HAP-1 (cell line): Measurements from ENCODE around the gene PRRT3.

Experiments
- DNase-seq, 2 experiments: peaks; one replicate each; pipeline ENCODE4 v3.0.0-alpha.2; 2016 to 2020; ENCODE audit warnings: low spot score in 2 of 2
- H3K27me3 ChIP-seq: fragments of 250-450 bp; sonication (Bioruptor Pico); 2 replicates; pipeline ENCODE4 v1.5.1; 2020; ENCODE audit warnings: low read depth, mild to moderate bottlenecking, moderate library complexity
- H3K36me3 ChIP-seq: fragments of 250-450 bp; sonication (Bioruptor Pico); replicated peaks from 2 replicates; pipeline ENCODE4 v1.5.1; 2020; ENCODE audit warnings: mild to moderate bottlenecking
- H3K4me1 ChIP-seq: fragments of 250-450 bp; sonication (Bioruptor Pico); 2 replicates; pipeline ENCODE4 v1.5.1; 2020; ENCODE audit warnings: mild to moderate bottlenecking
- H3K4me3 ChIP-seq: fragments of 250-450 bp; sonication (Bioruptor Pico); 2 replicates; pipeline ENCODE4 v1.5.1; 2020; ENCODE audit warnings: mild to moderate bottlenecking, moderate library complexity
- H3K9me3 ChIP-seq: fragments of 250-450 bp; sonication (Bioruptor Pico); 2 replicates; pipeline ENCODE4 v1.5.1; 2020; ENCODE audit warnings: mild to moderate bottlenecking, moderate library complexity
- in situ Hi-C: fragments of 300-500 bp; cut with MboI; formaldehyde crosslinking; loops from 3 replicates; pipeline ENCODE4 v1.14.3; 2020; ENCODE audit warnings: low sequenced_read_pairs, inconsistent platforms, mixed read lengths

Gene PRRT3

GRCh38 chr3:9955611-9956352 is 3.6 kb upstream of the PRRT3 start:
- in situ Hi-C loops: no loop called here
- Histone ChIP-seq H3K9me3 (no peaks in the 10 kb centered on the region), H3K4me1 (peaks cover 11% of the 10 kb centered on the region), H3K36me3 (no peaks in the 10 kb centered on the region), H3K4me3 (no peak overlapping the region), H3K27me3 (no peaks in the 10 kb centered on the region)
- DNase-seq: no peak

- H3K36me3 ChIP-seq: no peaks in the 10 kb centered on the region
- DNase-seq: peak; percentile 52 to 78
- peaks cover 11% of the 10 kb centered on the region for H3K4me1 ChIP-seq
- in situ Hi-C loops: no loop called here
- H3K9me3 ChIP-seq: no peaks in the 10 kb centered on the region
- no peak overlapping the region for H3K4me3 ChIP-seq
- no peaks in the 10 kb centered on the region for H3K27me3 ChIP-seq
These were observed 2.9 kb upstream of the PRRT3 start for GRCh38 chr3:9955067-9955502.

GRCh38 chr3:9951598-9951961 is 628 bp downstream of the PRRT3 start:
- no peaks in the 10 kb centered on the region for H3K9me3 ChIP-seq
- peak overlapping the region; percentile 43 for H3K4me3 ChIP-seq
- in situ Hi-C loops: no loop called here
- H3K27me3 ChIP-seq: no peaks in the 10 kb centered on the region
- no peaks in the 10 kb centered on the region for H3K36me3 ChIP-seq
- H3K4me1 ChIP-seq: peaks cover 11% of the 10 kb centered on the region
- DNase-seq: no peak

GRCh38 chr3:9951126-9951525 is 1.1 kb downstream of the PRRT3 start:
- no peaks in the 10 kb centered on the region for H3K9me3 ChIP-seq
- H3K27me3 ChIP-seq: no peaks in the 10 kb centered on the region
- no peak overlapping the region; the same call in 1 of the 2 replicates for H3K4me3 ChIP-seq
- H3K36me3 ChIP-seq: no peaks in the 10 kb centered on the region
- no peak for DNase-seq
- in situ Hi-C loops: no loop called here
- peaks cover 11% of the 10 kb centered on the region for H3K4me1 ChIP-seq

GRCh38 chr3:9949626-9950025 is 2.6 kb downstream of the PRRT3 start:
- no peak for DNase-seq
- H3K27me3 ChIP-seq: no peaks in the 10 kb centered on the region
- H3K4me1 ChIP-seq: peaks cover 1% of the 10 kb centered on the region
- H3K36me3 ChIP-seq: no peaks in the 10 kb centered on the region
- in situ Hi-C loops: no loop called here
- no peaks in the 10 kb centered on the region for H3K9me3 ChIP-seq
- H3K4me3 ChIP-seq: no peak overlapping the region

GRCh38 chr3:9949115-9949514 is 3.1 kb downstream of the PRRT3 start:
- no peaks in the 10 kb centered on the region for H3K4me1 ChIP-seq
- no peak overlapping the region for H3K4me3 ChIP-seq
- no peak for DNase-seq
- in situ Hi-C loops: no loop called here
- no peaks in the 10 kb centered on the region for H3K9me3 ChIP-seq
- H3K27me3 ChIP-seq: no peaks in the 10 kb centered on the region
- no peaks in the 10 kb centered on the region for H3K36me3 ChIP-seq

GRCh38 chr3:9948586-9948985 is 3.6 kb downstream of the PRRT3 start:
- Histone ChIP-seq H3K9me3 (no peaks in the 10 kb centered on the region), H3K4me3 (no peak overlapping the region), H3K4me1 (no peaks in the 10 kb centered on the region), H3K36me3 (no peaks in the 10 kb centered on the region), H3K27me3 (no peaks in the 10 kb centered on the region)
- in situ Hi-C loops: no loop called here
- no peak for DNase-seq

GRCh38 chr3:9947025-9947995 is 4.9 kb downstream of the PRRT3 start:
- Histone ChIP-seq H3K27me3 (no peaks in the 10 kb centered on the region), H3K4me1 (no peaks in the 10 kb centered on the region), H3K4me3 (no peak overlapping the region), H3K9me3 (no peaks in the 10 kb centered on the region), H3K36me3 (no peaks in the 10 kb centered on the region)
- DNase-seq: no peak
- in situ Hi-C loops: no loop called here

GRCh38 chr3:9946112-9947024 is 5.8 kb downstream of the PRRT3 start:
- Histone ChIP-seq H3K4me1 (no peaks in the 10 kb centered on the region), H3K4me3 (no peak overlapping the region), H3K27me3 (no peaks in the 10 kb centered on the region), H3K9me3 (no peaks in the 10 kb centered on the region), H3K36me3 (no peaks in the 10 kb centered on the region)
- no peak for DNase-seq
- in situ Hi-C loops: no loop called here

- Histone ChIP-seq H3K36me3 (0 out of 2 replicates have a peak, but pooled peaks cover 4% of the 10 kb centered on the region), H3K4me3 (no peak overlapping the region), H3K9me3 (no peaks in the 10 kb centered on the region), H3K27me3 (no peaks in the 10 kb centered on the region), H3K4me1 (no peaks in the 10 kb centered on the region)
- DNase-seq: no peak
- in situ Hi-C loops: no loop called here
These were observed 6.8 kb downstream of the PRRT3 start for GRCh38 chr3:9945358-9945757.

GRCh38 chr3:9944271-9944670 is 7.9 kb downstream of the PRRT3 start:
- in situ Hi-C loops: no loop called here
- Histone ChIP-seq H3K4me3 (no peak overlapping the region), H3K4me1 (no peaks in the 10 kb centered on the region), H3K27me3 (no peaks in the 10 kb centered on the region), H3K9me3 (no peaks in the 10 kb centered on the region), H3K36me3 (0 out of 2 replicates have a peak, but pooled peaks cover 4% of the 10 kb centered on the region)
- no peak for DNase-seq

- in situ Hi-C loops: no loop called here
These were observed 9.1 kb downstream of the PRRT3 start for GRCh38 chr3:9942934-9943690.

GRCh38 chr3:9942164-9942563 is 10.0 kb downstream of the PRRT3 start:
- in situ Hi-C loops: no loop called here
- peaks cover 7% of the 10 kb centered on the region; the same call in 1 of the 2 replicates for H3K36me3 ChIP-seq
- no peaks in the 10 kb centered on the region for H3K9me3 ChIP-seq
- no peak for DNase-seq
- H3K4me1 ChIP-seq: no peaks in the 10 kb centered on the region
- no peak overlapping the region for H3K4me3 ChIP-seq
- H3K27me3 ChIP-seq: no peaks in the 10 kb centered on the region

More at GRCh38 chr3:9942934-9943690, 9.1 kb downstream of the PRRT3 start:
- Histone ChIP-seq H3K36me3 (0 out of 2 replicates have a peak, but pooled peaks cover 4% of the 10 kb centered on the region), H3K9me3 (no peaks in the 10 kb centered on the region), H3K4me3 (no peak overlapping the region), H3K27me3 (no peaks in the 10 kb centered on the region), H3K4me1 (no peaks in the 10 kb centered on the region)
- DNase-seq: no peak
